Measurements from ENCODE around the gene HIVEP3.

GRCh38 chr1:41734201-41734970 lies 184.3 kb downstream of the HIVEP3 start:
- TF ChIP-seq POLR2A (IDR thresholded peaks at IDR 0.05; ENCODE audit: low read depth, low read length) (no peak), POLR2AphosphoS5 (IDR thresholded peaks at IDR 0.05; ENCODE audit: low read depth, low read length) (no peak)

Measured in GM12891 (cell line).